Right kidney (tissue), 1 donor: ENCODE measurements around the gene PLCB1.
"Not testable (repeated sequence)": the region's sequence is repeated elsewhere in the genome, so short reads cannot be mapped to it uniquely, and the experiment has no call there.

Experiments used
- DNase-seq: peaks from one replicate; pipeline ENCODE4 v3.0.0-alpha.2; 2016

PLCB1 gene

GRCh38 chr20:8557711-8558110 is 425.6 kb downstream of the PLCB1 start:
- DNase-seq: no peak

GRCh38 chr20:8562356-8562755 is 430.3 kb downstream of the PLCB1 start:
- DNase-seq: no peak

GRCh38 chr20:8568075-8568474 is 436.0 kb downstream of the PLCB1 start:
- DNase-seq: no peak

DNA sequence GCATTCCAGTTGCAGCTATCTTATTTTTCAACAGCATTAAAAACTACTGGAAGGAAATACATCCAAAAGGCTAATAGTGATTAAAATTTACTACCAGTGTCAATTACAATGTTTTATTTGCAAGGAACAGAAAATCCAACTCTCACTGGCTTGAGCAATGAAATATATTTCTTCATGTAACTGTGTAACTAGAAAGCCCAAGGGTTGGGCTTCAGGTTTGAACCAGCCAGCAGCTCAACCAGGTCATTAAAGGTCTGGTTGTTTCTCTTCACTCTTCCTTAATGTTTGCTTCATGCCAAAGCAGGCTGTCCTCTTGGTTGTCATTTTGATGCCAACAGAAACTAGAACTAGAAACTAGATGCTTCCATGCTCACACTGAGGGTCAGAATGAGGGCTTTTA is 437.7 kb downstream of the PLCB1 start:
- DNase-seq: no peak

- no peak for DNase-seq
Measured at GRCh38 chr20:8571611-8572010, 439.5 kb downstream of the PLCB1 start.

GRCh38 chr20:8573686-8574085 is 441.6 kb downstream of the PLCB1 start:
- no peak for DNase-seq

- no peak for DNase-seq
Measured at GRCh38 chr20:8575114-8575513, 443.0 kb downstream of the PLCB1 start.

GRCh38 chr20:8578161-8578865 is 446.2 kb downstream of the PLCB1 start:
- DNase-seq: no peak

GRCh38 chr20:8579035-8579434 is 447.0 kb downstream of the PLCB1 start:
- DNase-seq: no peak

- no peak for DNase-seq
Measured at GRCh38 chr20:8581446-8582183, 449.5 kb downstream of the PLCB1 start.

- DNase-seq: no peak
Measured at GRCh38 chr20:8583012-8583565, 451.0 kb downstream of the PLCB1 start.

DNA sequence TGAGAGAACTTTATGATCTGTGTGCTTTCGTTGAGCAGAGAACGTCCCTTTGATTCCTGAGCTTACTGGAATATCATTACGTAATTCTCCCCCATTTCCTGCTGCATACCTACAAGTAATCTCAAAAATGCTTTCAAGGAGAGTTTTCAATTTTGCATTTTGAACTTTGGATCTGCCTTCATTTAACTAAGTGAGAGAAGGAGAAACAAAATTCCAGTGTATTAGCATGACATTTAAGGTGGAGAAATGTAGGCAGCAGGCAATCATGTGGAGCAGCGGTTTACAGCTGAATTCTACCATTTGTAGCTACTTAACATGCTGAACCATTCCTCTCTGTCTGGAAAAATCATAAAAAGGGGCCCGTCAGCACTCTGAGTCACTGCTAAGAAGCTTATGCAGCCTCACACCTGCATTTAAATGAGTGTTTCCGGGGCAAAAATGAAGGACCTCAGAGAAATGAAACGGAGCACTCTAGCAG is 451.5 kb downstream of the PLCB1 start:
- DNase-seq: peak; percentile 29

DNA sequence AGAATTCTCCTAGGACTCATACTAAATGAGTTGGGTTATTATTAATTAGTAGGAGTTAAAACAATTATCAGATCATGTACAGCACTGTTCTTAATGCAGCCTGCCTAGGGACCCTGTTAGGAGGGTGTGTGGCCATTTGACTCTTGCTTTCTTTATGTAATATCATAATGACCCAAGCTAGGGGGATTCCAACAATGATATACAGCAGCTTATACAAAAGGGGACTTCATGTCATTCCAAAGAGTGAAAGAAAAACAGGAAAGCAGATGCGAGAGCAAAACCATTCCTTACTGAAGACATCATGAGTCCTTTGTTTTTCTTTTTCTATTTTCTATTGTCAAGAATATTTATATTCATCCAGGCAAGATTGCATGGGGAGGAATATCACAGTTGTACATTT is 455.2 kb downstream of the PLCB1 start:
- no peak for DNase-seq

DNA sequence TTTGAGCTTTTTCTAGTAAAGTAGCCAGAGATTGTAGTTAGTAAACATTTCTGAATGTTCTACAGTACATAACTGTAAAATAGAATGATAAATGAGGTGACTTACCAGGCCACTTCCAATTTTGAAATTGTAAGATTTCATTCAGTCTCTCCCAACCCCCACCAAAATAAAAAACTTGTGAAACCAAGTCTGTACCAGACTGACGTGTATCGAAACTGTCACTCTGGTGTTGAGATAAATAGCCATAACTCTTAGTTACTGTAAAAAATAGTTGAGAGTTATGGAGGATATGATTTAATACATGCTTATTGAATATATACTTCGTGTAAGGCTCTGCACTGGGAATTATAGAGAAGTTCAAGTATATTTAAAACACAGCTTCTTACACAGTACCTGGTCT is 455.7 kb downstream of the PLCB1 start:
- DNase-seq: no peak

GRCh38 chr20:8589956-8590355 is 457.9 kb downstream of the PLCB1 start:
- no peak for DNase-seq

GRCh38 chr20:8600910-8601541 is 469.0 kb downstream of the PLCB1 start:
- not testable (repeated sequence) for DNase-seq

DNA sequence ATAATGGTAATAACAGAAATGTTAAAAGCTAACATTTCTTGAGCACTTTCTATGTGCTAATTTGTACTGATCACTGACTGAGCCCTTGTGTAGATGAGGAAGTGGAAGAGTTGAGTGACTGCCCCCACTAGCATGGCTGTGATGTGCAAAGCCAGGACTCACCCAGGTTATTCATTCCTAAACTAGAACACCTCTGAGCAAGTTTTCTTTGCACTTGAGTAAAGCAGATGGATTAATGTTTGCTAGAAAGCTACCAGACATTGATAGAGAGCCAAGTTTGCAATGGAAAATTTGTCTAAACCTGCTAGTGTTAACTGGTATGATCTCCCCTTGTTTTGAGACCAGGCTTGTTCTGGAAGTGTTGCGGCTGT is 469.5 kb downstream of the PLCB1 start:
- DNase-seq: no peak

DNA sequence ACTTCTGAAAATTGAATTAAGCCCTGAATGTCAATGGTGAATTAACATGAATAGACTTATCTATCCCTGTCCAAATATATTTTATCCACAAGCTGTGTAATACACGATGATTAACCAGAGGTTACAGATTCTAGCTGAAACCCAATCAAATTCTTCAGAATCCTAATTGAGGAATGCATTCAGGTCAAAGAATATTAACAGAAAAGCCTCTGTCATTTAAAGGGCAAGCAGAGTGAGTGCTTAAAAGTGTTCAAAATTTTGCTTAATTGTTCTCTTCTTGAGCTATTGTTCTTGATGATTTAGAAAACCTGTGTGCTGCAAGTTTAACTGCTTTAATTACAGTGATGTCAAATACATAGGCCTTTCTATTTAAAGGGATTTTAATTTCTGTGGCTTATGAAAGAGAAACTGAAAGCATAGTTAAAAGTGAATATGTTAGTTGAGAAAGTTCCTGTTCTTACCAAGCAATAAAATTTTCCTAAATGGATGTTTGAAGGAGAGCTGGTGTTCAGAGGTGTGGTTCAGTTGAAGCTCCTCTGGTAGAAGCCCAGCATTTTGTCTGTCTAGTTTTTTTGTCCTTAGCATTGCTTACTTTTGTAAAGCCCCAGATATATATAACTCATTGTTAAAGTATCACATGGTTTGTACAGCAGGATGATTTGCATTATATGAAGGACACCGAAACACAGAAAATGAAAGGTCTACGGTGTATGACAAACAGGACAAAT is 470.5 kb downstream of the PLCB1 start:
- no peak for DNase-seq

DNA sequence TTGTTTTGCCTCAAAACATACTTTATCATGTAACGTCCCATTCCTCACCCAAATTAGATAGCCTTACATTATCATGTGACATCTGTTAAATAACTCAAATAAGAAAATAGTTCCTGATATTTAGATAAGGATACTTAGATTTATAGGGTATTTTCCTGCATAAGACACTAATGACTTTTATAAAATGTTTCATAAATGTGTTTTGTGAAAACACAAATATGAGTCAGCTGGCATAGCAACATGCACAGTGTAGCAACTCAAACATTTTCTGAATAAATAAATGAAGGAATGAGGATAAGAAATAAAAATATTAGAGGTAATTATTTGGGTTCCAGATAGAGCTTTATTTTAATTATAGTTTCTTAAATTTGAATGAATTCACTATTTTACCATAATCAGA is 476.4 kb downstream of the PLCB1 start:
- DNase-seq: no peak

DNA sequence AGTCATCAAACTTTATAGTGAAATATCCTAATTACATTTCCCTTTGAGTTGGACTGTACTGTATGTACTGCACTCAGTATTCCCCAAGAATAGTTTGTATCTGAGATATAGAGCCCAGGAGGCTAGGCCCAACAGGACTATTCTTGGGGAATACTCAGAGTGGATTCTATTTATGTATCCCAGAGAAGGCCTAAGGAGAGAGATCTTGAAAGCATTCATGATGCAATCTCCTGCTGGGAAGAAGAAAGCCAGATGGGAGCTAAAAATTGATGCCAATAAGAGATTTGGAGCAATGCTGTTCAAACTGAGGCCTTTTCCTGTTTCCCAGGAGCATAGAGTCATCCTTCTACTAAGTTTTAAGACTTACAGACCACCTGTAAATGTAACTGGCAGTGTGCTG is 484.7 kb downstream of the PLCB1 start:
- DNase-seq: no peak

GRCh38 chr20:8621001-8621400 is 488.9 kb downstream of the PLCB1 start:
- DNase-seq: no peak

DNA sequence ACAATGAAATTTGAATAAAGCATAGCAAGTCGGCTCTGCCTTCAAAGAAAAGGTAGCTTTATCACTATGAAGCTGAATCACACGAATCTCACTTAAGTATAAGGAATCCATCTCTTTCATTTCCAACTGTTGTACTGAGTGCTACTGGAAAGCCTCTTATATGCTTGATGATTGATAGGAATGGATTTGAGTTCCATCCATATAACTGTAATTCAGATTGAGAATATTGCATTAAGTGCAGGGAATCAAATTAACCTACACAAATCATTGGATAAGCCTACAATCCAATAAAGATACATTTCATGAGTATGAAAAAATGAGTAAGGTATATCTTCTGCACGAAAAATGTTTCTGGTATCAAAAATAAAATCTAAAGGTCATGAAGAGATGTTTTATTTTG is 492.0 kb downstream of the PLCB1 start:
- DNase-seq: no peak

GRCh38 chr20:8624616-8625015 is 492.6 kb downstream of the PLCB1 start:
- no peak for DNase-seq
